Stimulated activated CD4-positive, alpha-beta T cell treated with anti-CD3 and anti-CD28 coated beads, Interleukin-1b, Interleukin-23, amount 100 ng/mL, for 24 hours (primary cell): ENCODE results near the gene SLC22A23.

Experiments
- DNase-seq, 4 experiments: peaks; one replicate each; pipeline ENCODE4 v3.0.0-alpha.2; 2020; ENCODE audit warnings: low read depth in 4 of 4, low spot score in 1 of 4

The SLC22A23 gene

GRCh38 chr6:3306848-3307247 is 150.0 kb downstream of the SLC22A23 start:
- DNase-seq: no peak

DNA sequence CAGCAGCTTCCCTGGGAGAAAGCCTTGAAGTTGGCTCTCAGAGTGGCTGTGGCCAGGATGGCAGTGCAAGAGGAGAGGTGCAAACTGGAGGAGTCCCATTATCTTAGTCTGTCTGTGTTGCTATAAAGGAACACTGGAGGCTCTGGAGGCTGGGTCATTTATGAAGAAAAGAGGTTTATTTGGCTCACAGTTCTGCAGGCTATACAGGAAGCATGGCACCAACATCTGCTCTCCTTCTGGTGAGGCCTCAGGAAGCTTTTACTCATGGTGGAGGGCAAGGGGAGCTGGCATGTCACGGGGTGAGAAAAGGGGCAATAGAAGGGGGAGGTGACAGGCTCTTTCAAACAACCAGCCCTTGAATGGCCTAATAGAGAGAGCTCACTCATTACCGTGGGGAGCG is 151.0 kb downstream of the SLC22A23 start:
- no peak for DNase-seq

GRCh38 chr6:3305216-3305565 is 151.7 kb downstream of the SLC22A23 start:
- DNase-seq: no peak

DNA sequence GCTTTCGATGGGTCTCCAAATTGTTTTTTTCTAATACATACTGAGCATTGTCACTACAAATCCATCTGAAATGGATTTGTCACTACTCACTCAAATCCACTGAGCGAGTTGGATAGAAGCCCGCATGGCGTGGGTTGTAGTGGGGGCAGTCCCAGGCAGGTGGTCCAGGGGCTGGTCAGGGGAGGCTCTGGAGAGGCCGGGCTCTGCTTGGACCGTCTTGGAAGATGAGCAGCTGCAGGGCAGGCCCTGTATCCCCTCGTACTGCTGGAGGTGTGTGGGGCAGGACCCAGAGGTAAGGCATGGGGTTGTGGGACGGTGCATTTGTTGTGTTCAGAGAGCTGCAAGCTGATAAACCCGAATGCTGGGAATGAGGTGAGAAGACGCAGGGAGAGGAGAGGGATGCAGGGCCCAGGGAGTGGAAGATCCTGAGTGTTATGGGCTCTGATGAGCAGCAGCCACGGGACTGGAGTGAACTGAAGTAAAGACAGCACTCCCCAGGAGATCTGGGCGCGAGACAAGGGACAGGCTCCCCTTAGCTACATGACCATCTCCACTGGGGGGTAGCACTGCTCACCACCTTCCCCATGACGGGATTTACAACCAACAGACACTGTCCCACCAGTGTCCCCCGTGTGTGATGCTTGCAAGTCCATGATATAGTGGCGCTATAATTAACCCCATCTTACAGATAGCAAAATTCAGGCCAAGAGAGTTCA is 152.2 kb downstream of the SLC22A23 start:
- no peak for DNase-seq

GRCh38 chr6:3303795-3304411 is 152.9 kb downstream of the SLC22A23 start:
- no peak for DNase-seq

GRCh38 chr6:3301506-3301905 is 155.3 kb downstream of the SLC22A23 start:
- DNase-seq: no peak

DNA sequence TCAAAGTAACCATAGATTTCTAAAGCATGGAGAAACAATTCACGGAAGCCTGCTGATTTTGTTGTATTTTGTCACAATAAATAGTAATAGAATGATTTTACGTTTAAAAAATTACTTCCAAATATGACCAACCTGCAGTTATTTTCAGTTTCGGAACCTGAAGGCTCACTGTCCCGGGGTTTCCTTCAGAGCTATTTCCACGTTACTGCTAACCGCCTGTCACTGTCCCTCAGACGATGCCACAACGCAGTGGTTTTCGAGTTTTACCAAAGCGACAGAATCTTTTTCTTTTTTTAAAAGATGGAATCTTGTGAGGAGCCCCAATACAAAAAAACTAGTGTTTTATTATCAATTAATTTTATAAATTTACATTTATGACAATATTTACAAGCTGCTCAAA is 157.6 kb downstream of the SLC22A23 start:
- DNase-seq: no peak

- DNase-seq: no peak
Observed at GRCh38 chr6:3297909-3298308, 158.9 kb downstream of the SLC22A23 start.

GRCh38 chr6:3297006-3297405 is 159.8 kb downstream of the SLC22A23 start:
- DNase-seq: no peak

DNA sequence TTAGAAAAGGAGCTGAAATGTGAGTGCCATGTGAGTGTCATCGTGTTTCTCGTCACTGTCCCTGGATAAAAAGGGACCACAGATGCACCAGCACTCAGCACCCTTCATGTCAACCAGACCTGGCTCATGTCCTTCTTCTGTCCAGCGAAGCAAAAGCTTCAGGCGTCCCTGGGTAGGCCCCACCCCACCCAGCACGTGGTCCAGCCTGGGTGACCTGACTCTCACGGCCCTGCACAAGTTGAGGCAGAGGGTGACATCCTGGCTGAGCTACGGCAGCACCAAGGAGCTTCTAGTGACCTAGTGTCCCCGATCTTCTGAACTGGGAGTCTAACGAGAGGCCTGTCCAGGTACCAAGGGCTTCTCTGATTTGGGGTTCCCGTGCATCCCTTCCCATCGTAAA is 160.3 kb downstream of the SLC22A23 start:
- no peak for DNase-seq

- DNase-seq: no peak
Observed at GRCh38 chr6:3296078-3296477, 160.8 kb downstream of the SLC22A23 start.

DNA sequence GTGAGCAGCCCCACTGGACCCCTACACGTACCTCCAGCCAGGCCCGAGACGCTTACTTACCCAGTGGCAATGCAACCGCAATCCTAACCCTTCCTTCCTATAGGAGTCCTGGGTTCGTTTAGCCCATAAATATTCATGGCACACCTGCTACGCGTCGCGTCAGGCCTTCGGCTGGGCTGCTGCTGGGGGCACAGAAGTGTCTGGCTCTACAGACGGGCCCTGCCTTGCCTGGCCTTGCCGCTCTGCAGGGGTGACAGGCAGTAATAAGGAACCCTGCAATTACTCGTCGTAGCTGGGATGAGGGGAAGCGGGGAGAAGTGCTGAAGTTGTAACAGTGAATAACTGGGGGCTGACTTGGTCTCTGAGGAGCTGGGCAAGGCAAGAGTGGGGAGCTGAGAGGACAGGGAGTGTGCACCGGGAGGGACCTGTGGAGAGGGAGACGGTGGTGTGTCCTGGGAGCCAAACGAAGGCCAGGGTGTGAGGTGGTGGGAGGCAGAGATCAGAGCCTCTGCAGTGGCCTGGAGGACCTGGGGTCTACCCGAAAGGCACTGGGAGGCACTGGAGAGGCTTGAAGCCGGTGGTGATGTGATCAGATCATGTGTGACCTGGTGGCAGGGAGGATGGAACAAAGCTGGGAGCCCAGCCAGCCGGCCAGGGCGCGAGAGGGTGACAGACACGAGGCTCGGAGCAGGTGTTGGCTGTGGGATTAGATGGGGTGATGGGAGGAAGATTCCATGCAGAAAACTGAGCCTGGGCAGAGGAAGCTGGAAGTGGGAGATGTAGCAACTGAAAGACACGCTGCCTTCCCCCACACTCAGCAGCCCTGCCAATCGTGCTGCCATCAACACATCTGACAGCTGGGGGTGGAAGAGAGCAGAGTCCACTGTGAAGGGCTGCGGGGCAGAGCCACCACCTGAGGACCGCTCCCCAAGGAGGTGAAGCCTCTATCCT is 161.7 kb downstream of the SLC22A23 start:
- DNase-seq: no peak

- no peak for DNase-seq
Observed at GRCh38 chr6:3294396-3294795, 162.5 kb downstream of the SLC22A23 start.

- no peak for DNase-seq
Observed at GRCh38 chr6:3293271-3294155, 163.3 kb downstream of the SLC22A23 start.

- DNase-seq: no peak
Observed at GRCh38 chr6:3292431-3293197, 164.2 kb downstream of the SLC22A23 start.

GRCh38 chr6:3291987-3292386 is 164.9 kb downstream of the SLC22A23 start:
- DNase-seq: no peak

DNA sequence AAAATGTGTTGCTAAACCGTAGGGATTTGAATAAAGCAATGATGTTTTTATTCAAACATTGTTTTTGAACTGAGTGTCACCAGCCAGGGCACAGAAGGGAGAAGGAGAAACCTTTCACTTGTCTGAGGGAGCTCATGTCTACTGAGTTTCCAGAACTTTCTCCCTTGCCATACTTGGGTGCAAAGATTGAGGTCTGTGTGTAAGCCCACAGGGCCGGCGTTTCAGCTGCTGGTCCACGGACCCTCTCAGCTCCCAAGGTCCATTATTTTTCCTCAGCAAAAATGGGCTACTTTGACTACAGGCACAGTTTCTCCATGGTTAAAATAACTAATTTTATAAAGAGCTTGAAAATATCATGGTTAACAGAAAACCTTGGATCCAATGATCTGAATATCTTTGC is 165.5 kb downstream of the SLC22A23 start:
- DNase-seq: no peak

DNA sequence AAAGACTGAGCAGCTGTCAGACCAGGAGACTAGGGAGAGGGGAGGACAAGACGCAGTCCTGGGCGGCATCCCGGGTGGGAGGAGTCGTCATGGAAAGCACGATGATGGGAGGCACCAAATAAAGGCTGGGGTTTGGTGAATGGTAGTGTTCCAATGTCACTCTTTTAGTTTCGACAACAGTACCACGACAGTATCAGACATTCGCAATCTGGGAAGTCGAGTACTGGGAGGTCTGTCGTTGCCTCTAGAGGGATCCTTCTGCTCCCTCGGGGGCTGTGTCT is 166.0 kb downstream of the SLC22A23 start:
- no peak for DNase-seq

DNA sequence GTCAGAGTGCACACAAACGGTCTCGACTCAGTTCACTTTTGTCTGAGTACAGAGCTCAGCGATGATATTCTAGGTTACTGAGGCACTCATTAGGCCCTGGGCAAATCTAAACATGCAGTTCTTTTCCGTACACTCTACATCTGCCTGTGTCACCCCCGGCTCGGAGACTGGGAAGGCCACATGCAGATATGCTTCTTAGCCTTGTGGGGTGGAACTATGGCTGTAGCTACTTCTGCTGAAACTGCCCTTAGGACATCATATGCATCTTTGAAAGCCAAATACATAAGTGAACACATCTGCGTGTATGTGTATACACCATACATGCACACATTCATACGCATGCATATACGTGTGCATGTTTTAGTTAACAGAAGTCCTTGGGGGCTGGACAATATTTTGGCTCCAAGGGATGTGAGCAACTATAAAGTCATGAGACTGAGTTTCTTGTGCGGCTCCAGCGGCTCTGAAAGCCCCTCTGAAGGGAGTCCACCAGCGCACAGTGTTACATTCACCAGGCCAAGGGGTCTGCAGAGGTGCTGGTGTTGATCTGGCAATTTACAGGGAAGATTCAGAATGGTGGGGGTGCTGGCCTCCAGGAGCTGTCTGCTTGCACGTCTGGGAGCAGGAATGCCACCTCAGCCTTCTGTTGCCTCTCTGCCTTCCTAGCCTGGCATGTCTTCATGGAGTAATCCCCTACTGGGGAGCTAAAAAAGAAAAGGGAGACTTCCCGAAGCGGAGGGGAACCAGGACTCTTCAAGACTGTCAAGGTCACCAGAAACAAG is 166.5 kb downstream of the SLC22A23 start:
- DNase-seq: no peak

DNA sequence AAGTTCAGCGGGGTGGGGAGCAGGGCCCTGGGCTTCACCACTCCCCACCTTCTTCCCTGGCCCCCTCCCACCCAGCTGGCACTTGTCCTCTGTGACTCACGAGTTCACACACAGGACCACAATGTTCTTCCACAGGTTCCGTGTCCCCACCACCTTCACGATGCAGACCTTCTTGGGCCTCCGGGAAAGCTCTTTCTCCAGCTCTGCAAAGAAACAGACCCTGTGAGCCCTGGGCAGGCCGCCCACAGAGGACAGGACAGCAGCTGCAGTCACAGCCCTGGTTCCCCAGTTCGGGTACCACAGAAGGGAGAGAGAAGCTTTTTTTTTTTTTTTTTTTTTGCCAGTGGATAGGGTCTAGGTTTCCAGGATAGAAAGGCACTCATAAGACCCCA is 167.2 kb downstream of the SLC22A23 start:
- DNase-seq: no peak
